GM18867 (cell line): Measurements from ENCODE around the gene R3HCC1L.

ENCODE experiments used
- ATAC-seq: cut with Tn5 transposase; IDR thresholded peaks from one replicate; pipeline ENCODE4 v1.9.1; 2021; ENCODE audit warnings: mild to moderate bottlenecking, moderate library complexity; ENCODE audit not compliant: unreplicated experiment

Gene R3HCC1L

DNA sequence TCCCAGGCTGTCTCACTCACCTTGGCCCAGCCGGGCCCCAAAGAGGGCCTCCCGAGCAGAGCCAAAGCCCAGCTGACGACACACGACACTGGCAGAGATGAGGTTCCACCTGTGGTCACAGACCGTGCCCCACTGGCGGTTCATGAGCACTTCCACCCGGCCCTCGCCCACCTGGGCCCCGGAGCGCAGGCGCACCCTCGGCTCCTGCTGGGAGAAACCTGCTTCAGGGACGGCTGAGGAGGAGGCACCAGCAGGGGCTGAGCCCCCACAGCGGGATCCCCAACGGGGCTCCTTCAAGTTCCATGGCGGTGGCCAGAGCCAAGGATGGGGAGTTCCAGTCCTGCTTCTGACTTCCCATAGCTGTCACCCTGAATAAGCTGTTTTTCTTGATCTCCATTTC is 123.5 kb downstream of the R3HCC1L start:
- ATAC-seq = no peak

DNA sequence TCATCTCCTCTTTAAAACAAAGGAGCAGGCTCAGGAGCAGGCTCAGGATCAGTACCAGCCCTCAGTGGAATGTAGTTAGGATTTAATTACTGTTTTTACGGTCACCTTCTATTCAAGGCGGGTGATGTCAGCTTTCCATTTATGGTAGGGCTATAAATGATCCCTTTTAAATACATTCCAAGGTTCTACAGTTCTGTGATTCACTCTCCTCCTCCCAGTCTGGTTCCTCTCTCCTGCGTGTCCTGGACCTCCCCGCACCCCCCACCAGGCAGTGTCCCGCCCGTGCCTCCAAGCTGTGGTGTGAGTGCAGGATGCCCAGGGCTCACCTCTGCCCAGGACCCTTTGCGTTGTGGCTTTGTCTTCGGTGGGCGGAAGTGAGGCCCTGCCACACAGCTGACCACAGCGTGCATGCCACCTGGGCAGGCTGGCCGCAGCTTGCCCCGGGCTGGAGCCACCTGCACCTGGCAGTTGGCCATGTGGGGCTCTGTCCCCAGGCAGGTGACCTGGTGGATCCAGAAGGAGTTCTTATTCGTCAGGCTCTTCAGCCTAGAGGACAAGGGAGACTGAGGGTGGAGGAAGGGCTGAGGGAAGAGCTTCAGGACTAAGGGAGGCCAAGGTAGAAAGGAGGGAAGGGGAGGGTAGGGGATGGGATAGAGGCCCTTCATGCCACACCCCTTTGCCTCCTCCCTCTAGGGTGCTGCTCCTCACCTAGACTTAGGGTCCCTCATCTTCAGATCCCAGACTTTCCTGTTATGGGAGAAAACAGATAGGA is 124.4 kb downstream of the R3HCC1L start:
- no peak for ATAC-seq

GRCh38 chr10:98259606-98260315 is 125.3 kb downstream of the R3HCC1L start:
- ATAC-seq = no peak

- no peak for ATAC-seq
Observed at GRCh38 chr10:98260350-98260749, 125.9 kb downstream of the R3HCC1L start.

GRCh38 chr10:98260752-98261151 is 126.3 kb downstream of the R3HCC1L start:
- no peak for ATAC-seq

GRCh38 chr10:98261436-98262277 is 127.2 kb downstream of the R3HCC1L start:
- ATAC-seq = no peak

DNA sequence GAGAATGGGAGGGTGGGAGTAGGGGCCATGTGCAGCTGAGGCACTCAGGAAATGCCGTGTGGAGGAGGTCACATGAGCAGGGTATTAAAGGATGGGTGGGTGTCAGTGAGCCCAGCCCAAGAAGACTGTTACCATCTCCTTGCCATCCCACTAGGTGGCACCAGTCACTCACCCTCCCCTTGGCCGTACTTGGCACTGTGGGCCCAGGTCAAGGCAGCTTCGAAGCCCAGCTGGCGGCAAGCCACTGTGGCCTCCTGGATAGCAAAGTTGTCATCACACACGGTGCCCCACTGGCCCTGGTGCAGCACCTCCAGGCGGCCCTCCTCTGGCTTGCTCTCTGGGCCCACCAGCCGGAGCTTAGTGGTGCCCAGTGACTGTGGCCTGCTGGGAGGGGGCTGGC is 128.1 kb downstream of the R3HCC1L start:
- ATAC-seq = no peak

- ATAC-seq = no peak
Observed at GRCh38 chr10:98263088-98263487, 128.6 kb downstream of the R3HCC1L start.

- ATAC-seq = no peak
Observed at GRCh38 chr10:98264378-98265065, 130.1 kb downstream of the R3HCC1L start.

- no peak for ATAC-seq
Observed at GRCh38 chr10:98265403-98266378, 131.2 kb downstream of the R3HCC1L start.

DNA sequence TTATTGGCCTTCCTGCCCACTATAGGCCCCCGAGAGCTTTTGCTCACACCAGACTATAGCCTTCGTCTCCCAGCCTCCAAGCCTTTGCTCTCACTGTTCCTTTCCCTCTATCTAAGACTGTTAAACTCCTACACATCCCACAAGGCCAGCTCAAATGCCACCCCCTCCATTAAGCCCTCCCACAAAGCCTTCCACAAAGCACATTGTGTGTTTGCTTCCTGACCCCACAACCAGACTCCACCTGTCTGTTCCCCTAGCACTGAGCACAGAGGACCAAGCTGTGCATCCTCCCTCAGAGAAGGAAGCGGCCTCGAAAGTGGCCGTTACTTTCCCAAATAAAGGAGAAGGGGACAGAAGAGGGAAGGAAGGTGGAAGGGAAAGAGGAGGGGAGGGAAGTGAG is 132.2 kb downstream of the R3HCC1L start:
- no peak for ATAC-seq

DNA sequence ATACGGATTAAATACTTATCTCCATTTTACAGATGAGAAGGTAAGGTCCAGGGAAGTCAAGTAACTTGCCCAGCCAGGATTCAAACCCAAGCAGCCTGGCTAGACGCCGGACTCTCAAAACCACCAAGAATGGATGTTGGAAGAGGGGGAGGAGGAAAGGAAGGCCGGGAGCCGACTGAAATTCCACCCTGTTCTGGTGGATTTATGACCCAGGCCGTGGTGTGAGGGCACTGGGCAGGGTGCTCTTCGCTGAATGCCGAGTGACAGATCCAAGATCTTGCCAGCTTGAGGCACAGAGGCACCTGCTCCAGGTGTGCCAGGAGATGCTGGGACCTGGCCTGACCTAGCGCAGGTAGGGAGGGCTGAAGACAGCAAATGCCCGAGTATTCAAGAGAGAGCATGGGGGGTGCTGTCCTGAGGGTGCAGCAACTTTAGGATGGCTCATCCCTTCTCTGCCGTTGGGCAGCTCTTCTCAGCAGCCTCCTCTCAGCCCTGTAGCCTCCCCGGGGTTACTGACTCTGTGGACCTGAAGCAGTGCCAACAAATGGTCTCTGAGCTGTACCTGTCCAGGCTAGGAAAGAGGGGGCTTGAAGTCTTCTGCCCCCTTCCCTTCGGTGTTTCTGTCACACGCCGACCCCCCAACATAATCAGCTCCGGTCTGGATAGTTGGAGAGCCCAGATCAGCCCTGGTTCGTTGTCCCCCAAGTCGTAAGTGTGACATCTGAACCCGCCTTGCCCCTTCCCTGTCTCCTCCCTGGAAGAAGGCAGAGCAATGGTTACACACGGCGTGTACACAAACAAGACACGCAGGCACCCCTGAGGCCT is 132.8 kb downstream of the R3HCC1L start:
- ATAC-seq = no peak

DNA sequence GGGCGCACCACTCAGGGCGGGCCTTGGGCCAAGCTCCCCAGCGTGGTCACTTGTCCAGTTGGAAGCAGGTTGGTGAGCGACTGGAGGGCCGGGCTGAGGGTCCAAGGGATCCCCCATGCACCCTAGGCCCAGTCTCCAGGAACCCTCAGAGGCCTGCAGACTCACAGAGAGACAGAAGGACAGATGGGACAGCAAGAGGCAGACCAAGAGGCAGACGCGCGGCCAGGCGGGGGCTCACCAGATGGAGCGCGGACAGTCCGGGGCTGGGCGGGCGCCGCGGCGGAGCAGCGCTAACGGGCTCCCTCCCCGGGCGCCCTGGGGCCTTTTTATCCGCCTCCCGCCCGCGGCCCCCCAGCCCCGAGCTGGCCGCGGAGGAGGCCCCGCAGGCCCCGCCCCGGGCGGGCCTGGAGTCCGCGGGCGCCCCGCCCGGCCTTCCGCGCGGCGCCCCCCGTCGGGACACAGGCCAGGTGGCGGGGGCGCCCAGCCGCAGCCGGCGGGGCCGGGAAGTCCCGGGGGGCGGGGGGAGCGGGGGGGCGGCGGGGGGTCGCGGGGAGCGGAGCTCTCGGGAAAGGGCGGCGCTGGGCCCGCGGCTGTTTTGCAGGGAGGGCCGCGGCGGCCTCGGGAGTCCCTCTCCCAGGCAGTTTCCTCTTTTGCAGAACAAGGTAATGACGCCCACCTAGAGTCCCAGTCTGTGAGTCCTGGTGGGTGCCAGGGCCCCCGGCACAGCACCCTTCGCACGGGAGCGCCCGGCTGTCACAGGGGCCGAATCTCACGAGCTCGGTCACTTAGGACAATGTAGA is 133.6 kb downstream of the R3HCC1L start, which contains the start of gene LOXL4:
TSS of gene LOXL4 (minus strand) at position 301 of the 800 bp plus-strand sequence. CDS start 5,175 bp downstream, outside the sequence.
- ATAC-seq = no peak

DNA sequence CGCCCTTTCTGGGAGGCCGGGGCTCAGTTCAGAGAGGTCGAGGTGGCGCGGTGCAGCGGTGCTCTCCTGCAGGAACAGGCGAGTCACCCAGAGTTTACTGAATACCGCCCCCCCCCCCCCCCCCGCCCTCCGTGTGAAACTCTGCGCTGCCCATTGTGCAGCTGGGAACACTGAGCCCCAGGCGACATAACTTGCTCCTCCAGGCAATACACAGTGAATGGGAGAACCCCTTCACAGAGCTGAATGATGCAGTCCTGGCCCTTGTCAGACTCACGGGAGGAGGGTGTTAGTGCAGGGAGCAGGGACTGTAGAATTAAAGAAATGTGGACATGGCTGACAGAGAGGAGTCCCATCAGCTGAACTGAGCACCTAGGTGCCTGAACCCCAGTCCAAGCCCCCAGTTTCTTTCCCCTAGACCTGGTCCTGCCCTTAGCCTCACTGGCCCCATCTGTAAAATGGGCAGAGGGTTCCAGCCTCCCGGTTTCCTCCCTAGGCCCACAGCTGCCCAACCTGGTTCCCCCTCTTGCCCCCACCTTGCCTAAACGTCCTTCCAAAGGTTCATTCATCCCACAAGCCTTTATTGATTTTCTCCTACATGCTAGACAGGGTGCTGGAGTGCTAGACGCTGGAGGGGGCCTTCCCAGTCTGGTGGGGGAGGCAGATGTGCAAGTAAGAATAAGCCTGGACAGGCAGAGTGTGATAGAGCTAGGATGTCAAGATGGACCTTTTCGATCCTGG is 134.4 kb downstream of the R3HCC1L start:
- ATAC-seq = no peak

GRCh38 chr10:98269435-98269912 is 135.0 kb downstream of the R3HCC1L start:
- no peak for ATAC-seq

DNA sequence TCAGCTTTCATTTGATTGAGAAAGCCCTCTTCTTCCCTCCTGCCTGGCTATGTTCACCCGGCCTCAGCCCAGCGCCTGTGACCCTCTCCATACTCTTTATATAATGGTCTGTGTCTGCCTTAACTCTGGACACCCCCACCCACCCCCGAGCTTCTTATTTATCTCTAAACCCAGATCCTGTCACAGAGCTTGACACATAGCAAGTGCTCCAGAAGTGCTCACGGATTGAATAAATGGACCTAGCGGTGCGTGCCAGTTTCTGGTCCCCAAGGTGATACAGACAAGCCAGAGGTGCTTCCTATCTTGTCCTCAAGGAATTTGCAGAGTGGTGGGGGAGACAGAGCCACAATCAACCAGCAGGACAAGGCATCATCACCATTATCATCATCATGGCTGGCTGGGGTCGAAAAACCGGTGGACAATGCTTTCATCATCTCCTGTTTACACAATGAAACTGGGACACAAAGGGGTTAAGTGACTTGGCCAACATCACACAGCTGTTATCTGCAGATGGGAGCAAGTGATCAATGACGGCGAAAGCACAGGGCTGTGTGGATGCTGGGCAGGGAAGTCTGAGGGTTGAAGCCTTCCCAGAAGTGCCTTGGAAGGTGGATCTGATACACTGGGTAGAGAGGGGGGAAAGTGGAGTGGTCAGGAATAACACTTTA is 135.8 kb downstream of the R3HCC1L start:
- no peak for ATAC-seq

DNA sequence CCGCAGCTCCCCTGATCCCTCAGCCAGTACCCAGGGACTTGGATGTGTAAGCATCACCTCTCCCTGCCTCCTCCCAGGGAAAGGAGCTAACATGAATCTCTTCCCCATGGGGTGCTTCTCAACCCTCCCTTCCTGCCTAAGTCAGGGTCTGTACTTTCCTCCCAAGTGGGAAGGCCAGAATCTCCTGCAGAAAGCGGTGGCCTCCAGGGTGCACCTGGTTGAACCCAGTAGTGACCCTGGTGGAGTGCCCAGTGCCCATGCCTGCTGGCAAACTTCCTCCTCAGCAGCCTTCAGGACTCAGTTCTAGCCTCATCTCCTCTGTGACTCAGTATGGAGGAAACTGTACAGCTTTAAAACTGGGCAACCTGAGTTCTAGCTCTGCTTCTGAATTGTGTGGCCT is 136.3 kb downstream of the R3HCC1L start:
- no peak for ATAC-seq
